ENCODE data around the gene CCDC142. TPM values are rescaled to one million over a fixed set of nuclear protein-coding genes. Genes with fewer than 3 reads are reported as not detected.

The CCDC142 gene
- total and polyA plus RNA-seq, 8 donors = 3.2 to 78.2 (median 21.2) TPM

DNA sequence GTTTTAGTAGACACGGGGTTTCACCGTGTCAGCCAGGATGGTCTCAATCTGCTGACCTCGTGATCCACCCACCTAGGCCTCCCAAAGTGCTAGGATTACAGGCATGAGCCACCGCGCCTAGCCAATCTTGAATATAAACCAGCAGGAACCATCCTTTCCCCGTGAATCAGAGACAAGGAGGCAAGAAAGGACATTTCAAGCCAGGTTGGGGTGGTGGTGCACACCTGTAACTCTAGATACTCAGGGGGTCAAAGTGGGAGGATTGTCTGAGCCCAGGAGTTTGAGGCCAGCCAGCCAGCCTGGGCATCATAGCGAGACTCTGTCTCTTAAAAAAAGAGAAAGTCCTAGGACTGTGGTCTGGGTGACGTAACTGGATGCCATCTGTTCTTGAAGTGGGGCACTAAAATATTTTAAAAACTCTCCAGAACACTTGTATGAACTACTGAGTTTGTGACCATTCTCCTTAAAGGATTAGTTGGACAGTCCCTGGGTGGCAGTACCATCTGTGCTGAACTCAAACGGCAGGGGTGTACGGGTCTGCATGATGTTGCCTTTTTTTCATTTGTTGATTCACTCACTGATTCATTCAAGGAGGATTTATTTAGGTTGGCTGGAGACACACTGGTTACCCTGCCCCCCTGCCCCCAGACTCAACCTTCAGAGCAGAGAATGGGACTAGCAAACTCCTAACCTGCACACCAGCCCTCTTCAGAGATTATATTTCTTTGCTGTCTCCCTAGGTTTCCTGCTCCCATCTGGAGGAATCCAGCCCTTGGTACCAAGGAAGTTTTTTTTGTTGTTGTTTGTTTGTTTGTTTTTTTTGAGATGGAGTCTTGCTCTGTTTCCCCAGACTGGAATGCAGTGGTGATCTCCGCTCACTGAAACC, 28.5 kb upstream of the CCDC142 start:
- no peak overlapping the region for H3K27ac ChIP-seq
- peaks cover 43 to 52% (median 48%) of the 10 kb centered on the region in 4 donors for H3K4me1 ChIP-seq
- WGBS, 5 donors = 30 to 47% (median 34%) methylated on average over 11 of the region's 11 CpGs
- H3K27me3 ChIP-seq = peaks cover 38 to 75% (median 57%) of the 10 kb centered on the region in 3 donors
- DNase-seq = no peak
- H3K4me3 ChIP-seq = no peak overlapping the region
- intact Hi-C loops (cut with DNase I; ENCODE audit: low total_unique reads) = no loop called here
- TF ChIP-seq EP300 (IDR thresholded peaks at IDR 0.05) = no peak
- TF ChIP-seq POLR2AphosphoS5 (IDR thresholded peaks at IDR 0.05) = no peak
- no peak for TF ChIP-seq POLR2A (IDR thresholded peaks at IDR 0.05)
- TF ChIP-seq, protein P1, sequence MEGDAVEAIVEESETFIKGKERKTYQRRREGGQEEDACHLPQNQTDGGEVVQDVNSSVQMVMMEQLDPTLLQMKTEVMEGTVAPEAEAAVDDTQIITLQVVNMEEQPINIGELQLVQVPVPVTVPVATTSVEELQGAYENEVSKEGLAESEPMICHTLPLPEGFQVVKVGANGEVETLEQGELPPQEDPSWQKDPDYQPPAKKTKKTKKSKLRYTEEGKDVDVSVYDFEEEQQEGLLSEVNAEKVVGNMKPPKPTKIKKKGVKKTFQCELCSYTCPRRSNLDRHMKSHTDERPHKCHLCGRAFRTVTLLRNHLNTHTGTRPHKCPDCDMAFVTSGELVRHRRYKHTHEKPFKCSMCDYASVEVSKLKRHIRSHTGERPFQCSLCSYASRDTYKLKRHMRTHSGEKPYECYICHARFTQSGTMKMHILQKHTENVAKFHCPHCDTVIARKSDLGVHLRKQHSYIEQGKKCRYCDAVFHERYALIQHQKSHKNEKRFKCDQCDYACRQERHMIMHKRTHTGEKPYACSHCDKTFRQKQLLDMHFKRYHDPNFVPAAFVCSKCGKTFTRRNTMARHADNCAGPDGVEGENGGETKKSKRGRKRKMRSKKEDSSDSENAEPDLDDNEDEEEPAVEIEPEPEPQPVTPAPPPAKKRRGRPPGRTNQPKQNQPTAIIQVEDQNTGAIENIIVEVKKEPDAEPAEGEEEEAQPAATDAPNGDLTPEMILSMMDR (IDR thresholded peaks at IDR 0.05) = no peak
- peaks cover 0 to 1% (median 0%) of the 10 kb centered on the region in 4 donors for H3K36me3 ChIP-seq
- no peaks in the 10 kb centered on the region for H3K9me3 ChIP-seq

DNA sequence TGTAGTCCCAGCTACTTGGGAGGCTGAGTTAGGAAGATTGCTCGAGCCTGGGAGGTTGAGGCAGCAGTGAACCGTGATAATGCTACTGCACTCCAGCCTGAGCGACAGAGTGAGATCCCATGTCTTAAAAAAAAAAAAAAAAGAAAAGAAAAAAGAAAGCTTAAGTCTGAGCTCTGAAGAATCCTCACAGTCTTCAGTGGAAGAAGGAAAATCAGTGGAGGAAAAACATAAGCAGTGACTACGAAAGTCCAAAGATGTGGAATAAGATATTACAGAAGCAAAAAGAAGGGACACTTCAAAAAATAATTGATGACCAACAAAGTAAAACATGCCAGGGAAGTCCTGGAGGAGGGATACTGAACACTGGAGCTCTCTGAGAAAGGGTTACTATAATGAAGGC, 27.5 kb upstream of the CCDC142 start:
- H3K4me1 ChIP-seq = peaks cover 43 to 52% (median 48%) of the 10 kb centered on the region in 4 donors
- no peak for DNase-seq
- H3K4me3 ChIP-seq = no peak overlapping the region
- peaks cover 3 to 12% (median 9%) of the 10 kb centered on the region in 4 donors for H3K36me3 ChIP-seq
- intact Hi-C loops (cut with DNase I; ENCODE audit: low total_unique reads) = no loop called here
- no peak for TF ChIP-seq POLR2A (IDR thresholded peaks at IDR 0.05)
- TF ChIP-seq, protein P1 (IDR thresholded peaks at IDR 0.05) = no peak
- no peak for TF ChIP-seq POLR2AphosphoS5 (IDR thresholded peaks at IDR 0.05)
- no peak for TF ChIP-seq EP300 (IDR thresholded peaks at IDR 0.05)
- WGBS, 5 donors = 67 to 87% (median 81%) methylated on average over 4 of the region's 4 CpGs
- peaks cover 27 to 65% (median 46%) of the 10 kb centered on the region in 3 donors for H3K27me3 ChIP-seq
- no peaks in the 10 kb centered on the region for H3K9me3 ChIP-seq
- H3K27ac ChIP-seq = no peak overlapping the region

DNA sequence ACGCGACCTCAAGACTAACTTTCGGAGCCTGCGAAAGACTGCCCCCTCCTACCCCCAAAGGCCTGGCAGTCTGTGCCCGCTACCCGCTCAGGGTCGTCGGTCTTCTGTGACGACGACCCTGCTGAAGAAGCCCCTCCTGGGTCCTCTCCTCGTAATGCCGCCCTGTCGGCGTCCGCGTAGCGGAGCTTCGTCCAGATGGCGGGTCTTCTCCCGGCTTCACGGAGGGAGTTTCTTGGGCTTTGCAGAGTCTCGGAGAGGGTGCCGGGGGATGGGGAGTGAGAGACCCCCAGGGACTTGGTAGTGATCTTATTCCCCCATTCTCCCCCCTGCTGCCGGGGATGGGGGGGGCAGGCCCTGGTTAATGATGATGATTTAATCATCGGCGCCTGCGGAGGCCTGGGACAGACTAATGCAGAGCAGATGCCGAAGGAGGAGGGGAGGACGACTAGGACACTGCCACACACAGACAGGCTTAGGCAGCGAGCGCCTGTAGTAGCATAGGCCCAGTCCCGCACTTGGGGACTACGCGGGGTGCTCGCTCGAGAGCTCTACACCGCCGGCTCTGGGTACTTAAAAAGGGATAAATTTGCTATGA, 25.2 kb upstream of the CCDC142 start:
- H3K4me1 ChIP-seq = peaks cover 43 to 52% (median 49%) of the 10 kb centered on the region in 4 donors
- intact Hi-C loops (cut with DNase I; ENCODE audit: low total_unique reads) = no loop called here
- no peak for TF ChIP-seq POLR2A (IDR thresholded peaks at IDR 0.05)
- TF ChIP-seq, protein P1 (IDR thresholded peaks at IDR 0.05) = no peak
- no peak for TF ChIP-seq POLR2AphosphoS5 (IDR thresholded peaks at IDR 0.05)
- no peak for TF ChIP-seq EP300 (IDR thresholded peaks at IDR 0.05)
- peak in 1 of 2 donors; percentile 74 for DNase-seq
- peaks cover 6 to 22% (median 17%) of the 10 kb centered on the region in 4 donors for H3K36me3 ChIP-seq
- no peaks in the 10 kb centered on the region for H3K9me3 ChIP-seq
- peaks cover 5 to 54% (median 24%) of the 10 kb centered on the region in 3 donors for H3K27me3 ChIP-seq
- peak overlapping the region; percentile 95 to 99 (median 98) for H3K27ac ChIP-seq
- peak overlapping the region; percentile 67 to 77 (median 70) for H3K4me3 ChIP-seq
- 10 to 20% (median 12%) methylated on average over 27 to 38 of the region's 38 CpGs for WGBS, 5 donors

DNA sequence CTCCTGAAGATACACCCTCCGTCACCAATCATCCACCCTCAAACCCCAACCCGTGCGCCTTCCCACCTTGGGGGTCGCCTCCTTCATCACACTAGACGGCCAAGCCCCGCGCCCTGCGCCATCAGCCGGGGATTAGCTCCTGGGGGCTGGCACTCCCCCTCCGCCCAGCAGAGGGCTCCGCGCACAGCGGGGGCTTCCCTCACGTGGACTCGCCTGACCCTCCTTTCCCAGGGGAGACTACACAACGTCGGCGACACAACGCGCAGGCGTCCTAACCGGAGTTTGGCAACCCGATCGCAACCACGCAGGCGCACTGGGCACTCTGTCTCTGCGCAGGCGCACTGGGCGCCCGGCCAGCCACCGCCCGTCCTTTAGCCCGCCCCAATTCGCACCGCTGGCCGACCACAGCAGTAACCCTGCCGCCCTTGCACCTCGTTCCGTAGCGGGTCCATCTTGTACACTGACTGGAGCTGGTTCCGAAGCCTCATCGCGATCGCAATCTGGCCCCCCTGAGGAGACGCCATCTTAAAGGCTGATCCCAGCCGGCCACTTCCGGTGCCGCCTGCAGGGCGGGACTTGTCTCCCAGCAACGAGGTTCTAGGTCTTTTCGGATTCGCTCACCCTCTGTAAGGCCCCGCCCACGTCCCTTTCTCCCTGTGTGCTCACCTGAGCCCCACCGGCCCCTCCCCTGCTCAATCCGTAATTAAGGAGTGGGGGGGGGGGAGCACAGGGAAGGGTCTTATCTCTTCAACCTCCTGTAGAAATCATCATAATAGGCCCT, 24.5 kb upstream of the CCDC142 start, which contains the start of gene PCGF1:
Gene PCGF1 (minus strand): TSS at position 551 of the 781 bp plus-strand sequence. CDS start 27 bp downstream, at position 524.
- intact Hi-C loops (cut with DNase I; ENCODE audit: low total_unique reads) = no loop called here

More for the DNA sequence above, 24.5 kb upstream of the CCDC142 start, which contains the start of gene PCGF1:
- DNase-seq = peak; percentile 100
- H3K4me3 ChIP-seq = peak within 1 kb of the TSS; percentile 67 to 77 (median 70)
- no peaks in the 10 kb centered on the region for H3K9me3 ChIP-seq
- peak within 1 kb of the TSS; percentile 95 to 99 (median 98) for H3K27ac ChIP-seq
- WGBS, 5 donors = 0 to 1% (median 1%) methylated on average over 53 to 56 of the region's 56 CpGs
- TF ChIP-seq, protein P1 (IDR thresholded peaks at IDR 0.05) = peak in 2 of 7 experiments; percentile 12 to 31
- TF ChIP-seq EP300 (IDR thresholded peaks at IDR 0.05) (no peak), POLR2AphosphoS5 (IDR thresholded peaks at IDR 0.05) (peak in 2 of 3 donors; percentile 32 to 82)
- H3K36me3 ChIP-seq = peaks cover 6 to 22% (median 17%) of the 10 kb centered on the region in 4 donors
- peaks cover 47 to 56% (median 55%) of the 10 kb centered on the region in 4 donors for H3K4me1 ChIP-seq
- peaks cover 0 to 54% (median 17%) of the 10 kb centered on the region in 3 donors for H3K27me3 ChIP-seq

Data from stomach (tissue), 9 donors.